ENCODE results near the gene SCYGR4. TPM values are rescaled to one million over a fixed set of nuclear protein-coding genes. Genes with fewer than 3 reads are reported as not detected.

Gene SCYGR4
- total and polyA plus RNA-seq, 10 of the 15 experiments (the other 5 are each of a cell fraction or from before 2014, with no cell fraction given) = 0.11 TPM; not detected in 9

DNA sequence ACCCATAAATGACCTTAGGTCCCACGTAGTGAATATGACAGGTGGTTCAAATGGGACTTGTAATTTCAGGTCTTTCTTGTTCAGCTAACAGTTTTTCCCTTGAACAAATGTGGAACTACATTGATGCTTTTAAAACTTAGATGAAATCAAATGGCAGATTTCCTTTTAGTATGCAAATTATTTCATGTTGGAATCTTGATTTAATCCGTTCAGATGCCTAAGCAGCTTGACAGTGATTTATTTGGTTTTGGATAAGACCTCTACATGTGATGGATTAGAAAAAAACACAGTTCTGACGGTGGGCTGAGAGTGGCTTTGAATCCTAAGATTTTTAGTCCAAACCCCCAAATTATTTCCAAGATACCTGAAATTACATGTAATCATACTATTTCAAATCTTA lies 16.9 kb downstream of the SCYGR4 start:
- WGBS (ENCODE audit: insufficient coverage, insufficient replicate concordance, low lambda C conversion rate, missing lambda C conversion rate) = 34% methylated on average over 3 of the region's 3 CpGs
- Histone ChIP-seq H3K79me2 (ENCODE audit: control insufficient read depth, insufficient read depth, low read length) (no peaks in the 10 kb centered on the region), H3K27me3 (replicated peaks in 1 of 2; ENCODE audit: control insufficient read depth in 2 of 2, insufficient read depth in 2 of 2, low read length in 1 of 2) (peaks cover 0 to 1% of the 10 kb centered on the region in 2 experiments; a peak in 1 of 4 replicates), H3K27ac (ENCODE audit: control insufficient read depth, insufficient read depth) (no peak overlapping the region), H3K9me3 (replicated peaks; ENCODE audit: control insufficient read depth, insufficient read depth, low read length) (no peaks in the 10 kb centered on the region), H4K20me1 (ENCODE audit: control insufficient read depth, insufficient read depth) (no peaks in the 10 kb centered on the region), H3K36me3 (ENCODE audit: control insufficient read depth in 2 of 2, insufficient read depth in 2 of 2, low read length in 1 of 2) (no peaks in the 10 kb centered on the region), H2AFZ (ENCODE audit: control insufficient read depth, low read depth, low read length) (no peak overlapping the region), H3K4me1 (ENCODE audit: control insufficient read depth, insufficient read depth, low read length) (no peaks in the 10 kb centered on the region), H3K4me3 (no peak overlapping the region), H3K4me2 (ENCODE audit: control insufficient read depth, insufficient read depth) (no peak overlapping the region), H3K9ac (ENCODE audit: control insufficient read depth, insufficient read depth, low read length) (no peak overlapping the region)
- in situ Hi-C loops (cut with MboI) = no loop called here
- no peak for TF ChIP-seq RELA (IDR thresholded peaks at IDR 0.05; ENCODE audit: borderline replicate concordance, partially characterized antibody)
- ATAC-seq = no peak
- no peak for FAIRE-seq
- SMC1A ChIA-PET (ENCODE audit: uncharacterized antibody, unreplicated experiment) = interaction anchor here (0.6 to 1.1 kb wide), 3 partner anchors 10 to 229 kb away, joined by 3 to 4 read pairs (median 3); no protein-coding TSS in a partner anchor
- intact Hi-C loops (cut with micrococcal nuclease; ENCODE audit: unreplicated experiment) = no loop called here
- DNase-seq (ENCODE audit: low read depth, low spot score) = no peak
- CTCF ChIA-PET = interaction anchor here (1.0 to 2.7 kb wide), 6 partner anchors 10 to 256 kb away, joined by 3 to 7 read pairs (median 4); no protein-coding TSS in a partner anchor
- RAD21 ChIA-PET (ENCODE audit: unreplicated experiment) = no interaction called here
- no TSS peak for BruUV-seq (replicated peaks)
- POLR2A ChIA-PET = no interaction called here

DNA sequence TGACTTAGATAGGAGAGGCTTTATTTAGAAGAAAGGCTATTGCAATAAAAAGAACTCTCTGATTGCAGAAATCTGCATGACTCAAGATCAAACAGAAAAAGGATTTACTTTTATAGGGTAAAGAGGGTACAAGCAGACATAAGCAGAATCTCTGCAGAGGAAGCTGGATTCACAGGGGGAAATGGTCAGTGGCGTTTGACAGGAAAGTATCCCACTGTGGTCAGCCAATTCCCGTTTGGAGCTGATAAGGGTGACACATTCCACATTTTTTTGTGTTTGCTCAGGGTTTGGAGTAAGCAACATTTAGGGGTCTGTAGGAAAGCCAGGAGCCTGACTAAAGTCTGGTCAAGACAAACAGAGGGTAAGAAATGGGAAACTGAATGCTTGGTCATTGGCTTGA lies 25.4 kb downstream of the SCYGR4 start:
- SMC1A ChIA-PET (ENCODE audit: uncharacterized antibody, unreplicated experiment) = no interaction called here
- Histone ChIP-seq H3K79me2 (ENCODE audit: control insufficient read depth, insufficient read depth, low read length) (no peaks in the 10 kb centered on the region), H3K27ac (ENCODE audit: control insufficient read depth, insufficient read depth) (no peak overlapping the region), H3K9me3 (replicated peaks; ENCODE audit: control insufficient read depth, insufficient read depth, low read length) (no peaks in the 10 kb centered on the region), H3K9ac (ENCODE audit: control insufficient read depth, insufficient read depth, low read length) (no peak overlapping the region), H3K4me2 (ENCODE audit: control insufficient read depth, insufficient read depth) (no peak overlapping the region), H3K4me1 (ENCODE audit: control insufficient read depth, insufficient read depth, low read length) (no peaks in the 10 kb centered on the region), H3K4me3 (no peak overlapping the region), H3K27me3 (replicated peaks in 1 of 2; ENCODE audit: control insufficient read depth in 2 of 2, insufficient read depth in 2 of 2, low read length in 1 of 2) (peaks cover 0 to 1% of the 10 kb centered on the region in 2 experiments; a peak in 1 of 4 replicates), H3K36me3 (ENCODE audit: control insufficient read depth in 2 of 2, insufficient read depth in 2 of 2, low read length in 1 of 2) (no peaks in the 10 kb centered on the region), H2AFZ (ENCODE audit: control insufficient read depth, low read depth, low read length) (no peak overlapping the region), H4K20me1 (ENCODE audit: control insufficient read depth, insufficient read depth) (no peaks in the 10 kb centered on the region)
- FAIRE-seq = no peak
- in situ Hi-C loops (cut with MboI) = no loop called here
- no peak for DNase-seq (ENCODE audit: low read depth, low spot score)
- RAD21 ChIA-PET (ENCODE audit: unreplicated experiment) = no interaction called here
- CTCF ChIA-PET = no interaction called here
- TF ChIP-seq MXI1 (IDR thresholded peaks at IDR 0.05; ENCODE audit: low read depth, low read length) (no peak), ATF7 (IDR thresholded peaks at IDR 0.05; ENCODE audit: low read depth) (no peak), NFYA (IDR thresholded peaks at IDR 0.05; ENCODE audit: borderline replicate concordance, low read depth, low read length) (no peak), CBFB (IDR thresholded peaks at IDR 0.05; ENCODE audit: low read depth) (no peak), NR2C1 (IDR thresholded peaks at IDR 0.05) (no peak), BHLHE40 (IDR thresholded peaks at IDR 0.05; ENCODE audit: borderline replicate concordance in 1 of 2, low read depth in 2 of 2, low read length in 1 of 2) (no peak), DPF2 (IDR thresholded peaks at IDR 0.05) (no peak), HDGF (IDR thresholded peaks at IDR 0.05) (no peak), PAX8 (IDR thresholded peaks at IDR 0.05) (no peak), SP1 (IDR thresholded peaks at IDR 0.05; ENCODE audit: low read depth, low read length) (no peak), CBX3 (IDR thresholded peaks at IDR 0.05; ENCODE audit: borderline replicate concordance, low read depth) (no peak), NFIC (IDR thresholded peaks at IDR 0.05; ENCODE audit: low read depth, low read length) (no peak), SMAD1 (IDR thresholded peaks at IDR 0.05; ENCODE audit: low read depth, partially characterized antibody) (no peak)
- TF ChIP-seq, protein P1, sequence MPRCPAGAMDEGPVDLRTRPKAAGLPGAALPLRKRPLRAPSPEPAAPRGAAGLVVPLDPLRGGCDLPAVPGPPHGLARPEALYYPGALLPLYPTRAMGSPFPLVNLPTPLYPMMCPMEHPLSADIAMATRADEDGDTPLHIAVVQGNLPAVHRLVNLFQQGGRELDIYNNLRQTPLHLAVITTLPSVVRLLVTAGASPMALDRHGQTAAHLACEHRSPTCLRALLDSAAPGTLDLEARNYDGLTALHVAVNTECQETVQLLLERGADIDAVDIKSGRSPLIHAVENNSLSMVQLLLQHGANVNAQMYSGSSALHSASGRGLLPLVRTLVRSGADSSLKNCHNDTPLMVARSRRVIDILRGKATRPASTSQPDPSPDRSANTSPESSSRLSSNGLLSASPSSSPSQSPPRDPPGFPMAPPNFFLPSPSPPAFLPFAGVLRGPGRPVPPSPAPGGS (IDR thresholded peaks at IDR 0.05; ENCODE audit: borderline replicate concordance, insufficient read depth, low read depth, low read length, poor library complexity, severe bottlenecking) = no peak
- TF ChIP-seq, protein P2, sequence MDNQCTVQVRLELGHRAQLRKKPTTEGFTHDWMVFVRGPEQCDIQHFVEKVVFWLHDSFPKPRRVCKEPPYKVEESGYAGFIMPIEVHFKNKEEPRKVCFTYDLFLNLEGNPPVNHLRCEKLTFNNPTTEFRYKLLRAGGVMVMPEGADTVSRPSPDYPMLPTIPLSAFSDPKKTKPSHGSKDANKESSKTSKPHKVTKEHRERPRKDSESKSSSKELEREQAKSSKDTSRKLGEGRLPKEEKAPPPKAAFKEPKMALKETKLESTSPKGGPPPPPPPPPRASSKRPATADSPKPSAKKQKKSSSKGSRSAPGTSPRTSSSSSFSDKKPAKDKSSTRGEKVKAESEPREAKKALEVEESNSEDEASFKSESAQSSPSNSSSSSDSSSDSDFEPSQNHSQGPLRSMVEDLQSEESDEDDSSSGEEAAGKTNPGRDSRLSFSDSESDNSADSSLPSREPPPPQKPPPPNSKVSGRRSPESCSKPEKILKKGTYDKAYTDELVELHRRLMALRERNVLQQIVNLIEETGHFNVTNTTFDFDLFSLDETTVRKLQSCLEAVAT (IDR thresholded peaks at IDR 0.05) = no peak
- no TSS peak for BruUV-seq (replicated peaks)
- POLR2A ChIA-PET = no interaction called here
- intact Hi-C loops (cut with micrococcal nuclease; ENCODE audit: unreplicated experiment) = no loop called here
- no peak for ATAC-seq
- 3% methylated on average over 2 of the region's 2 CpGs for WGBS (ENCODE audit: insufficient coverage, insufficient replicate concordance, low lambda C conversion rate, missing lambda C conversion rate)

Data from GM12878 (cell line).